ENCODE results near the gene CRISPLD2.
A peak's percentile ranks its signal among the peaks of the same experiment; 100 is the strongest.

The CRISPLD2 gene

DNA sequence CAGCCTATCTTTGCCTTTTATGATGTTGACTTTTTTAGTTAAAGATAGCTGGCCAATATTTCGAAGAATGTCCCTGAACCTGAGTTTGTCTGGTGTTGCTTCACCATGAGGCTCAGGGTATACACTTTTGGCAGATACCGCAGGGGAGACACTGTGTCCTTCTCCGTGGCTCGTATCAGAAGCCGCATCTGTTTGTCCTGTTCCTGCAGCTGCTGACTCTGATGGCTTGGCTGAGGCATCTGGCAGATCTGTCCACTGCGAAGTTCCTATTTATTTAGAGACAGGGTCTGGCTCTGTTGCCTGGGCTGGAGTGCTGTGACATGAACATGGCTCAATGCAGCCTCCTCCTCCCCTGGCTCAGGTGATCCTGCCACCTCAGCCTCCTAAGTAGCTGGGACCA, 93.5 kb downstream of the CRISPLD2 start:
- DNase-seq (ENCODE audit: low read depth), result no peak

DNA sequence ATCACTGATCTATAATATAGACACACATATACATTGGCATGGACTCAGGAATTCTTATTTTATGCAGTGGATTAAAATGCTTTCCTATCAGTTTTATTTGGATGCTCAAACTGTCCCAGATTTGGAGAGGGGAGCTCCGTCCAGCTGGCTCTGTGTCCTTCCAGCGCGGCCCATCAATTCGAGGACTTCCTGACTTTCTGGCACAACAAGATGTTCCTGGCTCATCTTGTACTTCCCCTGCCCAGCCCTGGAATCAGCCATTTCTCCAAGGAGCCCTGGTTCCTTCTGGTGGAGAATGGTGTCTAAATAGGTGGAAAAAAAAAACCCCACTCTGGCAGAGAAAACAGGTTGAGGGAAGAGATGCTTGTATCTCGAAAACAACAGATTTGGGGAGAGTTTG, 94.5 kb downstream of the CRISPLD2 start:
- DNase-seq (ENCODE audit: low read depth), result no peak

DNA sequence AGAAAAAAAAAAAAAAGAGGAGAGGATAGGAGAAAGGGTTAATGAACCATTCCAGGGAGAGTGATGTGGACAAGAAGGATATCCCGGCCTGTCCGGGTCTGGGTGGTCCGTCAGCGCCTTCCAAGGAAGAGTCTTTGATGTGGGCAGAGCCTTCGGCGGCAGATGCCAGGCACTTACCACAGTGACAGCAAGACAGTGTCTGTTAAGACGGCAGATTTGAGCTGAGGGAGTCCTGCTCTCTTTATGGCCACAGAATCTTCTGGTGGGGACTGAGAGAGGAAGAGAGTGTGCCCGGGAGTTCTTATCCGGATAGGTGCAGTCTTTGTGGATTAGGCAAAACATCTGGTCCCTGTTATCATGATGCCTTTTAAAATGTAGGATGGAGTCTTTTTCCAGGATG, 96.4 kb downstream of the CRISPLD2 start:
- no peak for DNase-seq (ENCODE audit: low read depth)

DNA sequence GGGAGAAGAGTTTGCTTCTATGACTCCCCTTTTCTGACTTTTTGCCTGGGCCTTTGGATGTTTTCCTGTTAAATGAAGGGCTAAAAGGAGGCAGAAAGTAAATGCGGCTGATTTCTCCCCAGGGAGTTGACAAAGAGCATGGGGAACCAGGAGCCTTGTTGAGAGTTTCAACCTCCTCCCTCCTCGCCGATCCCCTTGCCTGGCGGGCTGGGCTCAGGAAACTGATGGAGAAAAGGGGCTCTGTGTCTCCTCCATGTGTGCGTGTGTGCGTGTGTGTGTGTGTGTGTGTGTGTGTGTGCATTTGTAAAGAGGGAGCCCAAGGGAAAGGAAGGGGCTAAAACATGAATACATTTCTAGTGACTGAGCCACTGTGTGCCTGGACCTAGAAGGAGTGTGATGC, 97.1 kb downstream of the CRISPLD2 start:
- no peak for DNase-seq (ENCODE audit: low read depth)

DNA sequence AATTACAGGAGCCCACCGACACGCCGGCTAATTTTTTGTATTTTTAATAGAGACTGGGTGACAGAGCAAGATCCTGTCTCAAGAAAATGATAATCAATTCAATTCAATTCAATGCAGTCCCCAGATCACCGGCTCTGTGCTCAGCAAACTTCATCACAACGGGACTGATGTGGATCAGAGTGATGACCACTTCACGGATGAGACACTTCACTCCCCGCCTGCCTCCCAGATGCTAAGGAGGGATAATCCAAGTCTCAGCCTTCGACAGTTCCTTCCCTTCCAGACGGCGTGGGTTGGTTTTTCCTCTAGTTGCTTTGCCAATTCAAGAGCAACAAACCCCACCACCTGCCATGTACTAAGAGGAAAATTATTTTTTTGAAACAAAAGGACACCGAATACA, 97.7 kb downstream of the CRISPLD2 start:
- no peak for DNase-seq (ENCODE audit: low read depth)

DNA sequence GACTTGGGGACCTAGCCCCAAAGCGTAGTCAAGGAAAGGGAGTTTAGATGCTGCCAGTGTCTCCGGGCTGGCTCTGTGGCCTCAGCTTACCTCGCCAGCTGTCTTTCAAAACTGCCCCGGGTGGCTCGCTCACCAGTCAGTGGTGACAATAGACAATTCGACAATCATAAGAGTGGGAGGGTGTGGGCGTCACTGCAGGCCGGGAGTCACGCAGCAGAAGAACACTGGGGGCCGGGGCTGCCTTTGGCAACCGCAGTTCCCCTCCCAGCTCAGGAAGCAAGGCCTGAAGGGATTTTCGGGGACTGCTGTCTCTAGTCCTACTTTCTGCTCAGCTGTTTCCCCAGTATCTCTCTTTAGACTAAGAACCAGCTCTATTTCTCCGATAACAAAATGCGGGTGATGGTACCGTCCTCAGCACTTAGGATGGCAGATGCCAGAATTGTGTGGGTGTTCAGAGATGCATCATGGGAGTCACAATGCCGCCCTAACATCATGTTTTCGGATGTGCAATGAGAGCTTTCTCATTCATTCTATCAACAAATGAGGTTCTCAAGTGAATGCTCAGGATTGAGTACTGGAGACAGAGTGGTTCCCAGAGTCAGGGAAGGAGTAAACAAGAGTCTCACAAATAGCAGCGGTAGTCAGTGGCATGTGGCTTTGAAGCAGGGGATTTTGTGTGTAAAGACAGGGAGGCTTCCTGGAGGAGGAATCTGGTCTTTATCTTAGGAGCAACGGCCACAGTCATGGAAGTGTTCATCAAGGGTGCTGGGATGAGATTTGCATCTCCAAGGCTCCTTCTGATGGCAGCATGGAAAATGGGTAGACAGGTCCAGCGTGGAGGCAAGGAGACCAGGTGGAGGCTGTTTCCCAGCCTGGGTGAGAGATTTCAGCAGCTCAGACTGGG, 98.5 kb downstream of the CRISPLD2 start:
- no peak for DNase-seq (ENCODE audit: low read depth)

DNA sequence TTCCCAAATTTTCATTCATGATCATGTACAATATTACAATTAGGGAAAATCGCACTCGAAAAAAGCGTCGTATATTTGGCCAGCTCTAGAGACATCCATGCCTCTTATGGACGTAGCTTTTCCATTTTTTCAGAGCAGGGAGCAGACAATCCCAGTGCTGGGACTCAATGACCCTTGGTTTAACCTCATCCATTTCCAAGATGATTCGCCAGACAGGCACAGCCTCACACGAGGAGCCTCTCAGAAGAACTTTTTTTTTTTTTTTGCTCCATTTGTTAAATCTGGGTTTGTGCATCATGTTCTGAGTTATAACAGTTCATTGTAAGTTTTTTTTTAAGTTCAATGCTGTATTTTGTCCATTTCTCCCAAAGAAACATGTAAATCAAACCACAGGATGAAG, 99.5 kb downstream of the CRISPLD2 start:
- DNase-seq (ENCODE audit: low read depth), result no peak

DNA sequence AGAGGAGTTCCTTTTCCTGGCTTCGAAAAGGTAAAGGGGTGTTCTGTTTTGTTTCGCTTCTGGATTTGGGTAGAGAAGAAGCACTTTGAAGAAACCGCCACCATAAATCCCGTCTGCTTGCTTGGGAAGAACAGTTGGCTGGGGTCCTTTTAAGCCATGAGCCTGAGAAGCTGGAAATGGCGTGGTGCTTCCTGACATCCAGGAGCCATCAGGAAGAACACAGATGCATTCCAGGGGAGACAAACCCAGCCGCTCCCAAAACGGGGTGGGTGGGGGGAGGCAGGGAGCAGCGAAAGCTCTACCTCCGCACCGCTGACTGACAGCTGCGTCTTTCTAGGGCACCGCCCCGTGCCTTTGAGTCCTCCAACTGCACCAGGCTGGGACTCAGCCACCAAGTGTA, 99.9 kb downstream of the CRISPLD2 start:
- no peak for DNase-seq (ENCODE audit: low read depth)

DNA sequence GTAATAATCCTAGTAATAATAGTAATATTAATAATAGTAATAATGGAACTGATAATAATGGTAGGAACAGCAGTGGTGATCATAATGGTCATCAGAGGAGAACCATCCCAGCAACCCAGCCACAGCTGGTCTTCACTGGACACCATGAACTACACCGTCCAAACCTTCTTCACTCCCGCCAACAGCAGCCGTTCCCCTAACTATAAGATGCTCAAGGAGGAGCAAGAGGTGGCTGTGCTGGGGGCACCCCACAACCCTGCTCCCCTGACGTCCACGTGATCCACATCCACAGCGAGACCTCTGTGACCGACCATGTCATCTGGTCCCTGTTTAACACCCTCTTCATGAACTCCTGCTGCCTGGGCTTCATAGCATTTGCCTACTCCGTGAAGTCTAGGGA, 100.5 kb downstream of the CRISPLD2 start:
- DNase-seq (ENCODE audit: low read depth), result no peak

DNA sequence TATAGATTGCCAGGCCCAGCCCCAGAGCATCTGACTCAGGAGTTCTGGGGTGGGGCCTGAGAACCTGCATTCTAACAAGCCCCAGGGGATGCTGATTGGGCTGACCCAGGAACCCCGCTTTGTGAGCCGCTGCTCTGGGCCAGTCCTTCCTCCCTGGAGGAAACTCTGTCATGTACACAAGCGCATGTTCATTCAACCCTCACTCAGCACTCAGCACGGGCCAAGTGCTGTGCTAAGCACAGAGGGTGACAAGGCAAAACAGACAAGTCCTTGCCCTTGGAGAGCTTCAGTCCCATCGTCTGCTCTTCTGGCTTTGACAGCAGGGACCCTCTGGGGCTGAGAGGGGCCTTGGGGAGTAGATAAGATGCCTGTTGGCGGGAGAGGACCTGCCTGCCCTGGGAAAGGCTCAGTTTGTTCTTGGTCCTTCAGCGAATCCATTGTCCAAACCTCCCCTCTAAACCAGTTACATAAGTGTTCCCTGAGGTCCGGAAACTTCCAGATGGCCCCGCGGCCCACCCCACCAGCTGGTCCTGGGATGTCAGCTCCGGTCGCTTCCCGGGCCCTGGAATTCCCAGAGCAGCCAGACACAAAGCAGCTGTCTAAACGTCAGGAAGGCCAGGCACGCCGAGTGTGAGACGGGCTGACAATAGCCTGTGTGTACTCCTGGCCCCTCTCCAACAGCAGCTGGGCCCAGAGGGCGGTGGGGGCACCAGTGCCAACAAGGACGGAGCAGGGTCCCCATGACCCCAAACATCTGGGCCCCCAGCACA, 102.8 kb downstream of the CRISPLD2 start:
- no peak for DNase-seq (ENCODE audit: low read depth)

DNA sequence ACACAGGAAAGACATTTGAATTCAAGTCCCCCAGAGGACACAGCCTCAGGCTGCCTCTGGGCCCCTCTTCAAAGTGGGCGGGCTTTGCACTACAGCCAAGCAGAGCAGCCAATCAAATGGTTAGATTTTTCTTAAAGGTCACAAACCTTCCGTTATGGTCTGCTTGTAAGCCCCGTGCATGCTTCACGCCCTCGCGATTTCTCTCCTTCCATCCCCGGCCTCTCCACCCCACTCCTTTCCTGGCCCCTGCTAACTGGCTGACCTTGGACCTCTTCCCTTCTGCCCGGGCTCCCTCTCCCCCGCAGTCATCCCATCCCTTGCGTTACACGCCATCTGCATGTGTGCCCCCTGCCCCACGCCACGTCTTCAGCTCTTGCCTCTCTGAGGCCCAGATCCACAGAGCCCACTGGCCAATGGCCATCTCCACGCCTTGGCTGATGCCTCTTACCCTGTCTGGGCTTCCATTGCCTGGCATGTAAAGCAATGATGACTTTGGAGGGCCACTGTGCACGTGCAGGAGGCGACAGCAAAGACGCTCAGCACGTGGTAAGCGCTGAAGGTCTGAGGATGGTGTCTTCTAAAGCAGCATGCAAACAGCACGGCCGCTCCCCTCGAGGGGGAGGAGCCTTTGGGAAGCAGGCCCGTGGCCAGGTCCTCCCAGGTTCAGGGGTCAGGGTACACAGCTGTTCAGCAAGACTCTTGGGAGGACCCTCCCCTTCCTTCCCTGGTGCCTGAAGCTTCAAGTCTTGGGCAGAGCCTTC, 104.7 kb downstream of the CRISPLD2 start:
- DNase-seq (ENCODE audit: low read depth), result no peak

DNA sequence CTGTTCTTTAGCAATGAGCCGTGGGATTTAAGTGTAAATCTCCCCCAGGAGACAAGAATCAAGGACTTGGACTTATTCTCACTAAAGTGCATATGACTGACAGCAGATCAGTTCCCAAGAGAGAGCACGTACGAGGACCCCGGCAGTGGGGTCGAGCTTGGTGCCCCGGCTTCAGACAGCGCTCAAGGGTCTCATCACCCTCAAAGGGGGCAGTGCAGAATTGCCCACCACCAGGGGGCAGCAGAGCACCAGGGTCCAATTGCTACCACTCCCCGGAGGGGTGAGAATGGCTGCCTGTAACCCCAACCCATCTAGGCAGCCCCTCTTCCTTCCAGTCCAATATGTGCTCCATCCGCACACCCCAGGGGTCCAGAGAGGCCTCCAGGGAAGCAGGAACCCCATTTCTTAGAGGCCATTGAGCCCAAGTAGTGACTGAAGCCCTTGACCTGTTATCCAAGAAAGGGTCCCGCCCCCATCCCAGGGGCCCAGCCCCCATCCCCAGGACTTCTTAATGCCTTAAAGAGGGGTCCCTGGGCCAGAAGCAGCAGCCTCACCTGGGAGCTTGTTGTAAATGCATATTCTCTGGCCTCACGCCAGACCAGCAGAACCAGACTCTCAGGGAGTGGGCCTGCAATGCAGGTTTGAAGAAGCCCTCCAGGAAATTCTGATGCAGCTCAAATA, 105.4 kb downstream of the CRISPLD2 start:
- peak; percentile 55 for DNase-seq (ENCODE audit: low read depth)

DNA sequence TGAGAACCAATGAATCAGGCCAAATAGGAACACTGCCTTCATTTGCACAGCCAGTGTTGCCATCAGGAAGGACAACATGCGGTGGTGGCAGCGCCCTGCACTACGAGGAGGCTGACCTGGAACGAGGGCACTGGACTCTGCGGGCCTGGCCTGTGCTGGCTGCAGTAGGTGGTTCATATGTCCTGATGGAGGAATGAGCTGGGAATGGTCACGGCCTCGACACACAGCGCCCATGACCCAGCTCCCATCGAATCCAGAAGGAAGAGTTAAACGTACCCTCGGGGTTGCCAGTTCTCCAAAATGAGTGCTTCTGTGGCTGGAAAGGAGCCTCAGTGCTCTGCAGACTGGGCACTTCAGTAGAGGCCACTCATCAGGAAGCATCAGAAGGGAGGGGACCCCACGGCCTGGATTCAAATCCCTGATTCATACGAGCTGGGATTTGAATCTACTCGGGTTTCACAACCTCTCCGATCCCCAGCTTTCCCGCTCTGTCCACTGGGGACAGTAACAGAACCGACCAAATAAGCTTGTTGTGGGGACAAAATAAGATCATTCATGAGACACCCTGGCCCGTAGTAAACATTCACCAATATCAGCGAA, 106.1 kb downstream of the CRISPLD2 start:
- no peak for DNase-seq (ENCODE audit: low read depth)

DNA sequence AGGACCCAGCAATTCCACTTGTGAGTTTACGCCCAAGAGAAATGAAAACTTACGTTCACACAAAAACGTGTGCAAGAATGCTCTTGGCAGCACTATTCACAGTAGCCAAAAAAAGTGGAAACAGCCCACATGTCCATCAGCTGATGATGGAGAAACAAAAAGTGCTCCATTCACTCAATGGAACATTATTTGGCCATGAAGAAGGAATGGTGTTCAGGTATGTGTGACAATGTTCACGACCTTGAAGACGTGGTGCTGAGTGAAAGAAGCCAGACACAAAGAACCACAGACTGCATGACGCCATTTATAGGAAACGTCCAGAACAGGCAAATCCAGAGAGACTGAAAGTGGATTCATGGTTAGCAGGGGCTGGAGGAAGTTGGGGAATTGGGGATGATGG, 106.7 kb downstream of the CRISPLD2 start:
- no peak for DNase-seq (ENCODE audit: low read depth)

DNA sequence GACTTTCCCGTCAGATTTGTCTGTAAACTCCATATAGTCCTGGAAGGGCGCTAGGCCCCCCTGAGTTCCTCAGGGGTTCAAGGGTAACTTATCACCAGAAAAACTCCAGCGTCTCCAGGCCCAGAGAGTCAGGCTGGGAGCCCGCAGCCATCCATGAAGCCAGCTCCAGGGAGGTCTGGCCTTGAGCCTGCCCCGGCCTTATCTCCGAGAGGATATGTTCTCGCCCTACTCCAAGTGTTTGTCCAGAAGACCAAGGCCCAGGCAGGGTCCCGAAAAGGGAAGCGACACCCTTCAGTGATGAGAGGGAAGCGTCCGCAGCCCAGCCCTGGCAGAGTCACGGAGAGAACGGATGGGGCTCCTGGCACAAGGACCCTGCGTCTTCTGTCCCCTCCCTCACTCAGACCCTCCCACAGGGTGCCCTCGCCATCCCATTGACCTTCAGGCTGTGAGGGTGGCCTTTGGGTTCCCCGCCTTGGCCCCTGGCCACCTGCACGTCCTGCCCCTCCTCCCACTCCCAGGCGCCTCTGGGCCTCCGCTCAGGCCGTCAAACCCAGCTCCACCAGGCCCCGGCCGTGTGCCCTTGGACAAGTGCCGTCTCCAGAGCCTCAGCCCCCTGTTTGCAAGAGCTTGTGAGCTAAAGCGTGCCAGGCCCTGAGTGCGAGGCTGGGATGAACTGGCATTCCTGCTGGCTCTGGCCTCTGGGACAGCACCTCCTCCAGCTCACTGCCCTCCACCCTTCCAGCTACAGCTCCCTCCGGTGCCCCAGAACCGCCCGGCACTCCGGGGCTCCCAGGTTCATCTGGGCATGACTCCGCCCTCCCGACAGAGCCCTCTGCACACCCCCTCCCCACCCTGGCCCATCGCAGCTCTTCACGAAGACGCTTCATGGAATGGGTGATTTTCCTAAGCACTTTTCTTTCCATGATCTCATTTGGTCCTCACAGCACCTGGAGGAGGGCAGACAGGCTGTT, 108.1 kb downstream of the CRISPLD2 start:
- DNase-seq (ENCODE audit: low read depth), result no peak

DNA sequence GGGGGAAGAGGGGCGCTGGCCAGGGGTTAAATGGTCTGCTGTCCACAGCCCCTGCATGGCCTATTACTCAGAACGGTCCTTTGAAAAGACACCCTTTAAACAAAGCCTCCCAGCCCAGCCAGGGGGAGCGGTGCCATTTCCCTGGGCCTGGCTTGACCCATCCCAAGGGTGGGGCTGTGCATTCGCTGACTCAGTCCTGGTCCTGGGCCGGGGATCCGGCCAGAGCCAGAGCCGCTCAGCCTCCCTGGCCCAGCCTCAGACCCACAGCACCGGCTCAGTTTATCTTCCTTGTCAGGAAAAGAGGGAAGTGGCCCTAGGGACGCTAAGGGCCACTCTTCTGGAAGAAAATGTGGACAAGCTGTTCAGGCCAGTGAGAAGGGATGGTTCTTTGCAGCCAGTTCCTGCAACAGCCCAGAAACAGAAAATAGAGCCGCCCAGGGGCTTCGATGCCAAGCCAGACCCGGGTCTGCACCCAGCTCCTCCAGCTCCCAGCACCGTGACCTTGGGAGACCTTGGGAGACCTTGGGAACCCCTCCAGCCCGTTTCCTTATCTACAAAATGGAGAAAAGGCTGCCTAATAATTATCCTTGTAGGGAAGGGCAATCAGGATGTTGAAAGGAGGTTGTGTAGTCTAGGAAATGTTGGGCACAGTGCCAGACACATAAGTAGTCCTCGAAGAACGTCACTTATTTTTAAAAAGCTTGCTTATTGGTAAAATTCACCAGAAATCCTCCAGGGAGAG, 109.1 kb downstream of the CRISPLD2 start:
- DNase-seq (ENCODE audit: low read depth), result no peak

DNA sequence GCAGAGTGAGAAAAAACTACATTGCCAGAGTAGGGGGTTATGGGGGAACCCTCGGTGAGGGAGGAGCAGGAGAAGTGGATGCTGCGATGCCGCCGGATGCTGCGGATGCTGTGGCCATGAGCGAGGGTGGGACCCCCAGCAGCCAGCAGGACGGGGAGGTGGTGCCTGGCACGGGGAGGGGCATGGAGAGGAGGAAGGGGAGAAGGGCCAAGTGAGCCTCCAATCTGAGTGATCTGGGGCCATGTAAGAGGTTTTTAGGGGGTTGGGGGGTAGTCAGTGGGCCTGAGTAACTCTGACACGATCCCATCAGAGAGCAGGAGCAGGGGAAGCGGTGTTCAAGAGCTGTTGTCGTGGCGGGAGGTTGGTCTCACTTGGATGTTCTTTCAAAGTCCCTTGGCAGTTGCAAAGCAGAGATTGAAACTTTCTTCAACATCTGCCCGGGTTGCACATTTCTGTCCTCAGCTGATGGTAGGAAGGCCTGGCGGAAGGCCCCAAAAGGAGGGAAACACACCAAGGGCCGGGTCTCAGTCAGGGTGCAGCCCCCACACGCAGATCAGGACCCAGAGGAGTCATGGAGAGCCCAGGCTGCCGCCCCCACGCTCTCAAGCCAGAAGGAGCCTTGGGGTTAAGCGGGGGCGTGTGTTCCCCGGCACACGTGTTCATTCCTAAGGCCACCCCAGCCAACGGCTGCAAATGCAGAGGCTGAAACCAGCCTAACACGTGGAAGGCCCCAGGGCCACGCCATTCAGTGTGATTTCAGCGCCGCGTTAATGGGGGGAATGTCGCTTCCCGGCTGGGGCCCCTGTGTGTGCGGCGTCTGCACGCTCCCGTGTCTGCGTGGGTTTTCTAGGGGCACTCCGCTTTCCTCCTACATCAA, 109.9 kb downstream of the CRISPLD2 start:
- DNase-seq (ENCODE audit: low read depth), result no peak

DNA sequence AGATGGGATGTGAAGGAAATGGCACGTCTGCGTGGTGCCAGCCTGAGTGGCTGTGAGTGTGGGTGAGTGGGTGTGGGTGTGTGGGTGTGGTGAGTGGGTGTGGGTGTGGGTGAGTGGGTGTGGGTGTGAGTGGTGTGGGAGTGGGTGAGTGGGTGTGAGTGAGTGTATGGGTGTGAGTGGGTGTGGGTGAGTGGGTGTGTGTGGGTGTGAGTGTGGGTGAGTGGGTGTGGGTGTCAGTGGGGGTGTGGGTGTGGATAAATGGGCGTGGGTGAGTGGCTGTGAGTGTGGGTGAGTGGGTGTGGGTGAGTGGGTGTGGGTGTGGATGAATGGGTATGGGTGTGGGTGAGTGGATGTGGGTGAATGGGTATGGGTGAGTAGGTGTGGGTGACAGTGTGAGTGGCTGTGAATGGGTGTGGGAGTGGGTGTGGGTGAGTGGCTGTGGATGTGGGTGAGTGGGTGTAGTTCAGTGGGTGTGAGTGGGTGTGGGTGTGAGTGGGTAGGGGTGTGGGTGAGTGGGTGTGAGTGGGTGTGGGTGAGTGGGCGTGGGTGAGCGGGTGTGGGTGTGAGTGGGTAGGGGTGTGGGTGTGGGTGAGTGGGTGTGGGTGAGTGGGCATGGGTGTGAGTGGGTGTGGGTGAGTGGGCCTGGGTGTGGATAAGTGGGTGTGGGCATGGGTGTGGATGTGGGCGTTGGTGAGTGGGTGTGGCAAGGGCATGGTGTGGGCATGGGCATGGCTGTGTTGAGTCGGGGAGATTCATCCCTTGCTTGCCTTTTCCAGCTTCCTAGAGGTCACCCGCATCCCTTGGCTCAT, 110.7 kb downstream of the CRISPLD2 start:
- DNase-seq (ENCODE audit: low read depth), result no peak
